H1 (cell line): ENCODE data around the gene OR2AP1. TPM values are rescaled to one million over a fixed set of nuclear protein-coding genes. Genes with fewer than 3 reads are reported as not detected.

Experiments
- polyA plus RNA-seq, 7 experiments: library from polyadenylated mRNA; depleted of rRNA in 3 of 7; stranded (reverse) in 5 of 7; unstranded in 2 of 7; fragments of >200 nt in 5 of 7; fragments of 200-250 nt in 2 of 7; gene quantifications; 1 replicate in 5 of 7; 2 replicates in 1 of 7; 4 replicates in 1 of 7; pipeline versions ENCODE4 v1.2.1 to v1.2.3, GENCODE V29; 2011 to 2013; ENCODE audit warnings: missing spikeins in 2 of 7, mixed read lengths in 2 of 7
- total RNA-seq: library from RNA; stranded (reverse); fragmentation: NEBNext Ultra II Directional; extraction: Animal tissue kit (Norgen Biotek cat#: 25700); gene quantifications from 2 replicates; pipeline ENCODE4 v1.2.1, GENCODE V29; 2021

OR2AP1 gene
- total and polyA plus RNA-seq, 2 of the 8 experiments (the other 6 are each of a cell fraction or from before 2014, with no cell fraction given): not detected

Other genes with a start within 250 kb of the OR2AP1 start
- gene OR6C3, start 241.7 kb upstream of the OR2AP1 start, total RNA-seq: not detected in 2 replicates
- not detected in 2 replicates for gene OR6C3, start 241.7 kb upstream of the OR2AP1 start, polyA plus RNA-seq (2011; rRNA removed)
- gene OR6C75, start 209.5 kb upstream of the OR2AP1 start, total RNA-seq: not detected in 2 replicates
- gene OR6C75, start 209.5 kb upstream of the OR2AP1 start, polyA plus RNA-seq (2011; rRNA removed): not detected in 2 replicates
- not detected in 2 replicates for gene OR6C65, start 171.9 kb upstream of the OR2AP1 start, total RNA-seq
- not detected in 2 replicates for gene OR6C65, start 171.9 kb upstream of the OR2AP1 start, polyA plus RNA-seq (2011; rRNA removed)
- gene OR6C76, start 146.2 kb upstream of the OR2AP1 start, total RNA-seq: not detected in 2 replicates
- not detected in 2 replicates for gene OR6C76, start 146.2 kb upstream of the OR2AP1 start, polyA plus RNA-seq (2011; rRNA removed)
- gene OR6C2, start 128.4 kb upstream of the OR2AP1 start, total RNA-seq: not detected in 2 replicates
- not detected in 2 replicates for gene OR6C2, start 128.4 kb upstream of the OR2AP1 start, polyA plus RNA-seq (2011; rRNA removed)
- gene OR6C70, start 102.3 kb upstream of the OR2AP1 start, total RNA-seq: not detected in 2 replicates
- not detected in 2 replicates for gene OR6C70, start 102.3 kb upstream of the OR2AP1 start, polyA plus RNA-seq (2011; rRNA removed)
- not detected in 2 replicates for gene OR6C68, start 80.1 kb upstream of the OR2AP1 start, total RNA-seq
- not detected in 2 replicates for gene OR6C68, start 80.1 kb upstream of the OR2AP1 start, polyA plus RNA-seq (2011; rRNA removed)
- not detected in 2 replicates for gene OR6C4, start 22.9 kb upstream of the OR2AP1 start, total RNA-seq
- gene OR6C4, start 22.9 kb upstream of the OR2AP1 start, polyA plus RNA-seq (2011; rRNA removed): not detected in 2 replicates
- gene OR10P1, start 64.4 kb downstream of the OR2AP1 start, total RNA-seq: not detected in 2 replicates
- gene OR10P1, start 64.4 kb downstream of the OR2AP1 start, polyA plus RNA-seq (2011; rRNA removed): not detected in 2 replicates
- 76.4 and 86.1 TPM in 2 replicates for gene ITGA7, start 135.4 kb downstream of the OR2AP1 start, total RNA-seq
- gene ITGA7, start 135.4 kb downstream of the OR2AP1 start, polyA plus RNA-seq (2011; rRNA removed): 57.6 and 81.5 TPM in 2 replicates
- gene BLOC1S1, start 143.6 kb downstream of the OR2AP1 start, total RNA-seq: 84.3 and 91.1 TPM in 2 replicates
- 149 and 185 TPM in 2 replicates for gene BLOC1S1, start 143.6 kb downstream of the OR2AP1 start, polyA plus RNA-seq (2011; rRNA removed)
- 4.2 and 4.5 TPM in 2 replicates for gene RDH5, start 147.9 kb downstream of the OR2AP1 start, total RNA-seq
- 6.0 and 7.1 TPM in 2 replicates for gene RDH5, start 147.9 kb downstream of the OR2AP1 start, polyA plus RNA-seq (2011; rRNA removed)
- gene CD63, start 156.5 kb downstream of the OR2AP1 start, total RNA-seq: 440 and 460 TPM in 2 replicates
- gene CD63, start 156.5 kb downstream of the OR2AP1 start, polyA plus RNA-seq (2011; rRNA removed): 525 and 526 TPM in 2 replicates
- 15.1 and 18.2 TPM in 2 replicates for gene GDF11, start 170.7 kb downstream of the OR2AP1 start, total RNA-seq
- gene GDF11, start 170.7 kb downstream of the OR2AP1 start, polyA plus RNA-seq (2011; rRNA removed): 12.1 and 17.6 TPM in 2 replicates
- gene SARNP, start 245.3 kb downstream of the OR2AP1 start, total RNA-seq: 114 and 117 TPM in 2 replicates
- gene SARNP, start 245.3 kb downstream of the OR2AP1 start, polyA plus RNA-seq (2011; rRNA removed): 140 and 226 TPM in 2 replicates
- 34.1 and 39.0 TPM in 2 replicates for gene ORMDL2, start 245.6 kb downstream of the OR2AP1 start, total RNA-seq
- 50.4 and 65.6 TPM in 2 replicates for gene ORMDL2, start 245.6 kb downstream of the OR2AP1 start, polyA plus RNA-seq (2011; rRNA removed)